Inferior parietal cortex (tissue), 1 donor: ENCODE data around the gene RASSF3.
"Not testable (repeated sequence)": the region's sequence is repeated elsewhere in the genome, so short reads cannot be mapped to it uniquely, and the experiment has no call there.

Source experiments
- DNase-seq: peaks from one replicate; pipeline ENCODE4 v3.0.0-alpha.2; 2016; ENCODE audit errors: extremely low spot score

RASSF3 gene

DNA sequence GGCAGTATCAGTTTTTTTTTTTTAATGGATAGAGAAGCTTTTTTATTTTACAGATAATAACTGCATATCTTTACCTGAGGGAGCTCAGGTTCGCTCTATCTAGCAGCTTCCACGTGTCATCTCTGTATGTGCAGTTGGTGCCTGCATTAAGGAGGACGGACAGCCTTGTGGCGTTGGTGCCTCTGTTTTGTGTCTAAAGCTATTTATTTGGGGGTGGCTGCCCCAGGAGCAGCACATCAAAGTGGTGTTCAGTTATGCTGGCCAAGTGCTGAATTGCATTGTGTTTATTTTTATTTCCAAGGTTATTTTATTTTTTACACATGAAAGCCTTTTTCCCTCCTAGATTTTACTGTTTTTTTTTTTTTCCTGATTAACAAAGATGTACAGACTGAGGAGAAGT lies 59.7 kb downstream of the RASSF3 start:
- no peak for DNase-seq

DNA sequence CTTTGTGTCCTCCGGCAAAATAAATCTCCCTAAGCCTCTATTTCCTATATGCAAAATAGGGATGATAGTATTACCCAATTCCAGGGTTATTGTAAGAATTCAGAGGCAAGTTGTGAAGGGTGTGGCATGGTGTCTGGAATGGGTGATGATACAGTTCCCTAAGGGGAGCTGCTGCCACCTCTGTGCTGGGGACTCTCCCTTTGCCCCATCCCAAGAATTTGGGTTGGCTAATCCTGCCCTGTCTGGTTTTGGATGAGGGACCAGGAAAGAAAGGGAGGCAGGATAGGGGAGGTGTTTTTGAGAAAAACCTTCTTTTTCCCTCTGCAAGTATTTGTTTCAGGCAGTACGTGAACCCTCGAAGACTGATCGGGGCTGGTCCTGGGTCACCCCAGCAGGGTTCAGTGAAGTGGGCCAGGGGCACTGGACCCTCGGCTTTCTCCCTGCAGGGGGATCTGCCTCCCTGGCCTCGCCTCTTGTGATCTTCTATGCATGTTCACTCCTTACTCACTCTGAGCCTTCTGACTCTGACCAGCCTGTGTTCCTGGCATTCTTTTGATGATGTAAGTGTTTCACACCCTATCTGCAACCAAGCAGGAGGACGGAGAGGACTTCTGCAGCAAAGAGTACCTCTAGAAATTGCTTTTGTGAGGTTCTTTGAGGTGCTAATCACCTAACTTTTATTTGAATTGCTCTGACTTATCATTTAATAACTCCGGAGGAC lies 60.8 kb downstream of the RASSF3 start:
- DNase-seq, result no peak

DNA sequence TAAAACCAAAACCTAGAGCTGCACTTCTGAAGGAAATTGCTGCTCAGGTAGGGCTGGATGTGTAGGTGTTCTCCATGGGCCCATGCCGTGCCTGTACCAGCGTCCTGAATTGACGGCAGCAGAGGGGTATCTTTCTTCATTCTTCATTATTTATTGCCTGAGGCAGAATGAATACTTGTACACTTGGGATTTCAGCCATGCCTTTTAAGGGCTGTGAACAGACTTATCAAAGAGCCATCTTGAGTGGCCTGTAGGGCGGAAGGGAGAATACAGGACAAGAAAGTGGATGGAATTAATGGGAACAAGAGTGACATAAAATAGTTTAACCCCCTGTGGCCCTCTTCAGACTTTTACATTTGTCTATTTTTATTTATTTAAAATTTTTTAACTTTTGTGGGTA lies 61.4 kb downstream of the RASSF3 start:
- no peak for DNase-seq

DNA sequence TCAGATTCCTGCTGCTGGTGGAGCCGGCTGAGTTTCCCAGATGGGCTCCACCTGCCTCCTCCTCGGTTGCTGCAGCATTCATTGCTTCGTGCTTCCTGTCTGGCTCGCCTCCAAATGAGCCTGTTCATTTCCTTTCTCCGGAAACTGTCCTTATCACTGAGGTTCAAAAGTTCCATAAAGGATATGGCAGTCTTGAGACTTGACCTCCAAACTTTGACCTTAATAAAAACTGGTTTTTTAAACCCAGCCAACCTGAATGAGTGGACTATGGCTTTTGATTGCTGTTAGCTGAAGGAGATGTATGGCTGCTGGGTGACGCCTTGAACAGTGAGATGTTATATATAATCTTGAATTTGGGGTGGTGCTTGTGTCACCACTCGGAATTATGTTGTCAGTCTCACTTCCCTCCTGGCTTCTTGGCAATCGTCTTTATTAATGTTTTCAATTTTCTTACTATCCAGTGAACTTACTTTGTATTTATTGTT lies 62.7 kb downstream of the RASSF3 start:
- no peak for DNase-seq

DNA sequence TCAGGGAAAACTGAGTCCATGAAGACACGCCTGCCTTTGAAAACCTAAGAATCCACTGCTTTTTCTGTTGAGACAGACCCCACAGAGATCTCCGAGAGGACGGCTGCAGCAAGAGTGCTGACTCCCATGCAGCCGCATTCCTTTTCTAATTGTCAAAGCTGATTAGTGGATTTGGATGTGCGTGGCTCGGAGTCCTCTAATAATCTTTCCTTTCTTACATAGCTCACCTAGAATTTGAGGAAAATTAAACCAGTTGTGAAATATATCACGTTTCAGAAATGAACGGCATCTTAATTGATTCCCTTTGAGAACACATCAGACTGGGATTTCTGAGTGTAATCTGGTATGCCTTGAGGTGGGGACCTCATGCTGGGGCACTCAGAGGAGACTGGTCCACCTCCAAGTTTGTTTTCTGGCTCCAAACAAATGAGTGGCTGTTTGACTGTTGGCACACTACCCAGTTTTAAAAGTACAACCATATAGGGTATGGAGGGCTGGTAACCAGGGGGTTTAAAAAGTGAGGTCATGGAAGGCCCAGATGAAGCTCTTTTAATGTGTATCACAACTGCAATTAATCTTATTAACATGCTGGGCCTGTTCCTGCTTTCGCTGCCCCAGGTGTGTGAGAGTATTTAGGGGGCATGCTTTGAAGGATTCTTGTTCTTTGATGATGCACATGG lies 63.3 kb downstream of the RASSF3 start:
- no peak for DNase-seq

DNA sequence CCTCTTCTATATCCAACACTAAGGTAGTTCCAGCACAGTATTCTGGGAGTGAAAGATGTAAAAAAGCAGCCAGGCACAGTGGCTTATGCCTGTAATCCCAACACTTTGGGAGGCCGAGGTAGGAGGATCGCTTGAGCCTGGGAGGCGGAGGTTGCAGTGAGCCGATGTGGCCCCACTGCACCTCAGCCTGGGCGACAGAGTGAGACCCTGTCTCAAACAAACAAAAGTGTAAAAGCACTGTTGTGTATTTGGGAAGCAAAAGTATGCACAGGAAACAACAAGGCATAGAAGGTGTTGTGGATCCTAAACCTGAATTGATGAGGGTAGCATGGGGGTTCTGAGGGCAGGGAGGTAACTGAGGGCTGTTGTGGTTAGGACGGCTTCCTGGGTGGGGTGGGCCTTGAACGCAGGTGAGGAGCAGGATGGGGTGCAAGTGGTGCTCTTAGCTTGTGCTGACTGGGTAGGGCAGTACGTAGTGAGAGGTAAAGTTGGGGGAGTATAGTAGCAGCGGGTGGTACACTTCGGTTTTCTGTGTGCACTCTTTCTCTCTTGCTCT lies 64.2 kb downstream of the RASSF3 start:
- DNase-seq, result no peak

DNA sequence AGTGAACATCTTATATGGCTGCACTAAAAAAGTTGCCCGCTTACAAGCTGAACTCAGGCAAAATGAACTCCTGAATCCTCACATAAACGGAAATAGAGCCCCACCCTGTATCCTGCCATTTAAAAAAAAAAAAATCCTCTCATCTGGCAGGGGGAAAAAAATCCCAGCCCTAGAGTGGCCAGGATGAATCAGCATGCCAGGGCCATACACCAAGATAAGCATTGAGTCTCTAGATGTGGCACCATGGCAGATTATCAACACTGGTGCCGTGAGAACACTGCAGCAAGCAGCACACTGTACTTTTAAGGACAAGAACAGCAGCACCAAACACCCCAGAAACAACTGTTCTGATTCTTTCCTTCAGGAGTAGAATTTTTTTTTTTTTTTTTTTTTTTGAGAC lies 65.5 kb downstream of the RASSF3 start:
- DNase-seq, result no peak

DNA sequence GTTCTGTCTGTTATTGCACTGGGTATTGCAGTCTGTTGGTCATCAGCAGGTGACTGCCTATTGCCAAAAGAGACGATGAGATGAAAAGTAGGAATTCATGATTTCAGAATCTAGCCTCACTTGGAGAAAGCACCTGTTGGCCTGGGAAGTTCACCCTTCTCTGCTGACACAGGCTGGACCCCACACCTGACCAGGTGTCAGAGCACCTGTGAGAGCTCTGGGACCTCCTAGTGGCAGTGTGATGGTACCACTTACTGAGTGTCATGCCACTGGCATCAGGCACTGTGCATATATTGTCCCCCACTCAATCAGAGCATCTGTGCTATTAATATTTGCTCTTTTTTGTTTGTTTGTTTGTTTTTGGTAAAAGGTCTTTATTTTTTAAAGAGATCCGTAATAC lies 68.0 kb downstream of the RASSF3 start:
- DNase-seq, result no peak

DNA sequence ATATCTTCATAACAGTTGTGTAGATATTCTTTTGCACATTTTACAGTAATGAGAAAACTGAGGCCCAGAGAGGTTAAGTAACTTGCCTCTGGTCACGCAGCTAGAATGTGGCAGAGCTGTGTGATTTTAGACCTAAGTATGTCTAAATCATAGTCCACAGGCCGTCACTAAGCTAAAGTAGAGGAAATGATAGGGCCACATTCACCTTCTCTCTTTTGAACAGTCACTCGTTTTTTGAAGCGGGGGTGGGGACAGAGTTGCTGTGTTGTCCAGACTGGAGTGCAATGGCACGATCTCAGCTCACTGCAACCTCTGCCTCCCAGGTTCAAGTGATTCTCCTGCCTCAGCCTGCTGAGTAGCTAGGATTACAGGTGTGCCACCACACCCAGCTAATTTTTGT lies 68.5 kb downstream of the RASSF3 start:
- DNase-seq, result no peak

DNA sequence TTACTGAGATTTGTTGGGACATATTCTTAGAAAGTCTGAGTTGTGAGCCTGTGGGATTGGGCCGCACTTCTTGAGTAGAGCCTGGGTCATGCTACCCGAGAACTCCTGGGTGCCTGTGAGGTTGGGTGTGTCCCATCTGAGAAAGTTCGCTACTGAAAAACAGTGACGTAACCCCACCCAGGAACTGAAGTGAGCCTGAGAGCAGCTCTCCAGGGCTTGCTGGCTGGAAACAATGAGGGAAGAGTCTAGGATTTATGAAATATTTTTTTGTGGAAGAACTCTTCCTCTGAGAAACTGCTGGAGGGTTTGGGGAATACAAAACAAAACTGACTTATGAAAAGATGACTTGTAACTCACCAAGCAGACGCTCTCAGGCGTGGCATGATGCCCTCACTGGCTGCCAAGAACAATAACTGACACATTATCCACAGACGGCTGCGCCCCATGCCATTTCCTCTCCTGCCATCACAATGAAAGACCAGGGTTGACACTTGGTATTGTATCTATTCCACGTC lies 69.2 kb downstream of the RASSF3 start:
- no peak for DNase-seq

DNA sequence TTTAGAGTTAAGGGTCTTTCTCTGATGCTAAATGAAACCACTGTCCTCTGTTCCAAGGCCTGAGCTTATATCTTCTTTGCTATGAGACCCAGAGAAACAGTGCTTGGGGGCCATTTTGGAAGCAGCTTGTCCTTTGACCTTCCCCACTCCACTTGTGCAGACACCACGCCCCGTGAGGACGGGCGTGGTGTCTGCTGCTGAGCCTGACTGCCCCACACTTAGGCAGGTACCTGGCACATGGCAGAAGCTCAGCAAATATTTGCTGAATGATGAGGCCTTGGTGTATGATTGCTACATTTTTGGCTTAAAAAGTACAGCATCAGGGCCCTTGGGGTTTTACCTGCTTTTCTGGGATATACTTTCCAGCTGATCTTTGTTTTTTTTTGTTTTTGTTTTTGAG lies 69.9 kb downstream of the RASSF3 start:
- no peak for DNase-seq

DNA sequence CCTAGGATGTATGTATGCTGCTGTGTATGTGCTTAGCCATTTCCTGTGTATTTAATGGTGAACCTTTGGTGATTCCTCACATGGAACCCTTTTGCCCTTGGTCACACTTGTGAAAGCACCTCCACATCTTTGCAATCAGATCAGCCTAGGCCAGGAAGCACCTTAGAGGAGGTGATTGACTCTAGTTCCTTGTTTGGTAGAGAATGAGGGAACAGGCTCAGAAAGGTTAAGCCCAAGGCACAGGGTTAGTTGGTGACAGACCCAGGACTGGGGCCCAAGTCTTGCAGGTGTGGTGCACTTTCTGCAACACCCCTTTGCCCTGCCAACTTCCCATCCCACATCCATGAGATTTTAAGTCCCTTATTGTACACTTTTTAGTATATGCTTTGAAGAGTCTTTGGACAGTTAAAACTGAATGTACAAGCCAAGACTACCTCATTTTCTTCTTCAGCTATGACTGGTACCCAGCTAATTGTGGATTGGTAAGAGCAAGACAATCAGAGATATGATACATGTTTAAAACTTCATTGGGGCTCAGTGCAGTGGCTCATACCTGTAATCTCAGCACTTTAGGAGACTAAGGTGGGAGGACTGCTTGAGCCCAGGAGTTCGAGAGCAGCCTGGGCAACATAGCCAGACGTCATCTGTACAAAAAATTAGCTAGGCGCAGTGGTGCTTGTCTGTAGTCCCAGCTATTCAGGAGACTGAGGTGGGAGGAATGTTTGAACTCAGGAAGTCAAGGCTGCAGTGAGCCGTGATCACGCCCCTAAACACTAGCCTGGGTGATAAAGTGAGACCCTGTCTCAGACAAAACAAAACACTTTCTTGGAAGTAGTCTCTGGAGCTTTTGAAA lies 71.1 kb downstream of the RASSF3 start:
- DNase-seq, result no peak

DNA sequence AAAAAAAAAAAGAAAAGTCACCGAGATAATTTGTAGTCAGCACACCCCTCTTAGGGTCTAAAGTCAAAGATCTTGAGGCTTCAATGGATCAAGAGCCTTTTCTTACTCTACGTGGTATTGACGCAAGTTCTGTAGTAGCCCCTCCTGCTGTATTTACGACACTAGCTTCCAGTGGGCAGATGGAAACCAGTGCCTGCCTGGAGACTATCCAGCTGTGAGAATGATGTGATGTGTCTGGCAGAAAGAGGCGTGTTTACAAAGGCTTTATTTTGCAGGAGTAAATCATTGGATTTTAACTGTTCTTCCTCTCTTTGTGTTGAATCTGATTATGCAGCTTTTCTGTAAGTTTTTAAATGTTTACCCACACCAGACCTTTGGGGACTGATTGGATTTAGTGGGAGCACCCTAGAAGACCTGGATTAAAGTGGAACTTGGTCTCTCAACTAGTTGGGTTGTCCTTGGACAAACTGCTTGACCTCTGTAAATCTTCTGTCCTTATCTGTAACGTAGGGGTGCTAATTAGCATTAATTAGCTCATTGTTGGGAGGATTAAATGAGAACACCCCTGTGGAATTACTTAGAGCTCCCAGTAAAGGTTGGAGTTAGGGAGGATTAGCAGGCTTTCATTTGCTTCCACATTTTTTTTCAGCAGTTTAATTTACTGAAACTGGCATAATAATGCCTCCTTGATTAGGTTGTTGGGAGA lies 72.4 kb downstream of the RASSF3 start:
- no peak for DNase-seq

DNA sequence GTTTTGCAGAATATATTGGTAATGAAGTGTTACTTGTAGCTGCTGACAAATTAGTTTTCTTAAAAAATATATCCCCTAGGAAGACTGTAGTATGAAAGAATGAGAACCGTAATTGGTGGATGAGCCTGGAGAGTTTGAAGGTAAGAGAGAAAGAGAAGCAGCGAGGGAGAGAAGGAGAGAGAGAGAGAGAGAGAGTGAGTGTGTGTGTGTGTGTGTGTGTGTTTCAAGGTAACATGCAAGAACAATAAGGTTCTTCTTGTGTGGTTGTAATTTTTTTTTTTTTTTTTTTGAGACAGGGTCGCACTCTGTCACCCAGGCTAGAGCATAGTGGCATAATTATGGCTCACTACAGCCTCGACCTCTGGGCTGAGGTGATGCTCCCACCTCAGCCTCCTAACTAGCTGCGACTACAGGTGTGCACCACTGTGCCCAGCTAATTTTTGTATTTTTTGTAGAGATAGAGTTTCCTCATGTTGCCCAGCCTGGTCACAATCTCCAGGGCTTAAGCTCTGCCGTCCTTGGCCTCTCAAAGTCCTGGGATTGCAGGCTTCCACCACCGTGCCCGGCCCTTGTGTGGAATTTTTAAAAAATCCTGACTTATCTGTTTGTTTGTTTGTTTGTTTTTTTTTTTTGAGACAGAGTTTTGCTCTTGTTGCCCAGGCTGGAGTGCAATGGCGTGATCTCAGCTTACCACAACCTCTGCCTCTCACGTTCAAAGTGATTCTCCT lies 73.7 kb downstream of the RASSF3 start:
- DNase-seq, result no peak

DNA sequence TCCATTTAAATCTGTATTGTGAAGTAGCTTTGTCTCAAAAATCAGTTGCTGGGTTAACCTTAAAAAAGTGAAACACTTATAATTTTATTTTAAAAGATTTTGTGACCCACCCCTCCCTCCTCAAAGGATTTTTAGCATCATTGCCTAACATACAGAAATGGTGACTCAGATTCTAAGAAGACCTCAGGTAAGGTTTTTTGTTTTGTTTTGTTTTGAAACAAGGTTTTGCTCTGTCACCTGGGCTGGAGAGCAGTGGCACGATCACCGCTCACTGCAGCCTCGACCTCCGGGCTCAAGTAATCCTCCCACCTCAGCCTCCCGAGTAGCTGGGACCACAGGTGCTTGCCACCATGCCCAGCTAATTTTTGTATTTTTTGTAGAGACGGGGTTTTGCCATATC lies 74.8 kb downstream of the RASSF3 start:
- no peak for DNase-seq

DNA sequence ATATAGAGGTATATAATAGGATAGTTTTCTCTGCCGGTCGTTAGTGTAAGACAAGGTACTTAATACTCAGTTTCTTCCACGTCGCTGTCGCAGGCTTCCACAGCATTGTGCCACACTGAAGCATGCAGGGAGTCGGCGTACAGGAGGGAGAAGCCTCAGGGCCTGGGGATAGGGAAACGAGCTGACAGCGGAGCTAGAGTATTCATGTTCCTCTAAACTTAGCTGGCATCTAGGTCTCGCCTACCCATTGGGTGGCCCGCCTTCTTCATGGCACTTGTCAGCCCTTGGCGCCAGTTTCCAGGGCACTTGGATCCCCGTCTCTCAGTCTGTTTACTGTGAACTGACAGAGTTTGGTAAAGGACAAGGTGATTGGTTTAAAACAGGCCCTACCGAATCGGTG lies 75.3 kb downstream of the RASSF3 start:
- no peak for DNase-seq

DNA sequence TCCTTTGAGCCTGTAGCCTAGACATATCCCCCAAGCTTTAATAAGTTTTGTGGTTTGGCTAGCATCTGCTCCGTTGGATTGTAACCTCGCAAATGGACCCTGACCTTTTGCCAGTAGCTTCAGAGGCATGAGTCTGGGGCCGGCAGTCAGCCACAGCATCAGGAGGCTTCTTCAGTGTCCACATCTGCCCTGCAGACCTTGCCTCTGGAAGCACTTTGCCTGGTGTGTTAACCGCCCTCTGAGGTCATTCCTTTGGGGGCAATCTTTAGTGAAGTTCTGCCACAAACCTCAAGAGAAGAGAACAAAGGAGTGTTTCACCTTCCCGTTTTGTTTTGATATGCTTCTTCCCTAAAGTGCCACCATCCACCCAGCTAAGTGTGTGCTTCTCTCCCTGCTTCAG lies 77.5 kb downstream of the RASSF3 start:
- DNase-seq, result no peak

DNA sequence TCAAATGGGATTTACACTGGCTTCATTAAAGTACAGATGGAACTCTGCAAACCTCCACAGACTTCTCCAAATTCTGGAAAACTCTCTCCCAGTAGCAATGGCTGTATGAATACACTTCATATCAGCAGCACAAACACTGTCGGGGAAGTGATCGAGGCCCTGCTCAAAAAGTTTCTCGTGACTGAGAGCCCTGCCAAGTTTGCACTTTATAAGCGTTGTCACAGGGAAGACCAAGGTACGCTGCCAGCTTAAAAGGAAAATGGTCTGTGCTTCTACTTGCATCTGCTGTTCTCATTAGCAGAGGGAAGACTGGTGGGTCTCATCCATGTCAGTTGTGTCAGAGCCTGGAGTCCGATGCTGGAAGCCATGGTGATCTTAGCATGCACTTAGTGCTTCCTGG lies 77.9 kb downstream of the RASSF3 start:
- DNase-seq, result no peak

DNA sequence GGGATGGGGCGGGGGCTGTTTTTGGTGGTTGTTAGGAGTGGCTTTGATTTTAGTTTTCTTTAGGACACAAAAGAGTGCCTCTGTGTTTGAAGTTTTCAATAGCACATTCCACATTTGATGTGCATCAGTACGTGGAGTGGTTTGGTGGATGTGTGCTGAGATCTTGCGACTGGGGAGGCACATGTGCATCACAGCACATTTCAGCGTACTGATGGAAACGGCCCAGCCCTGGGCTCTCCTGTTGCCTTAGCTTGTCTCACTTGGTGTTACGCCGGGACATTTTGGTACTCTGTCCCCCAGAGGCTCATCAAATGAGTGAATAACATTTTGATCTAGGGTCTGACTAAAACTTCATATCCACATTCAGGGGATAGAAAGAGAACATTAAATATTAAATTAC lies 78.4 kb downstream of the RASSF3 start:
- no peak for DNase-seq

DNA sequence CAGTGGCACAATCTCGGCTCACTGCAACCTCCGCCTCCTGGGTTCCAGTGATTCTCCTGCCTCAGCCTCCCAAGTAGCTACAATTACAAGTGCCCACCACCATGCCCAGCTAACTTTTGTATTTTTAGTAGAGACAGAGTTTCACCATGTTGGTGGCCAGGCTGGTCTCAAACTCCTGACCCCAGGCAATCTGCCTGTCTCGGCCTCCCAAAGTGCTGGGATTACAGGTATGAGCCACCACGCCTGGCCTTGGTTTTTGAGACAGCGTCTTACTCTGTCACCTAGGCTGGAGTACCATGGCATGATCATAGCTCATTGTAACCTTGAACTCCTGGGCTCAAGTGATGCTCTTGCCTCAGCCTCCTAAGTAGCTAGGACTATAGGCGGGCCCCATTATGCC lies 79.9 kb downstream of the RASSF3 start:
- not testable (repeated sequence) for DNase-seq
